HUES6 (cell line): ENCODE measurements around the gene RIPK1.
A peak's percentile ranks its signal among the peaks of the same experiment; 100 is the strongest.

Source experiments
- H3K27ac ChIP-seq: 2 replicates; pipeline ENCODE4 v1.7.0; 2013; ENCODE audit warnings: low read depth, mild to moderate bottlenecking, low read length, inconsistent platforms
- H3K27me3 ChIP-seq: 2 replicates; pipeline ENCODE4 v1.6.1; 2013; ENCODE audit warnings: low read length; ENCODE audit not compliant: control insufficient read depth, insufficient read depth
- H3K36me3 ChIP-seq: 2 replicates; pipeline ENCODE4 v1.6.1; 2013; ENCODE audit warnings: low read length; ENCODE audit not compliant: control insufficient read depth, insufficient read depth
- H3K4me1 ChIP-seq: 2 replicates; pipeline ENCODE4 v1.6.1; 2013; ENCODE audit warnings: low read length; ENCODE audit not compliant: control insufficient read depth, insufficient read depth
- H3K4me3 ChIP-seq: 2 replicates; pipeline ENCODE4 v1.5.1; 2013; ENCODE audit warnings: low read depth, low read length
- H3K9ac ChIP-seq: one replicate; pipeline ENCODE4 v1.6.1; 2013; ENCODE audit warnings: mild to moderate bottlenecking, low read length
- H3K9me3 ChIP-seq: 2 replicates; pipeline ENCODE4 v1.6.1; 2013; ENCODE audit warnings: low read depth, low read length; ENCODE audit not compliant: control insufficient read depth, insufficient read depth

Gene RIPK1

GRCh38 chr6:3086282-3086946 is 18.1 kb downstream of the RIPK1 start:
- Histone ChIP-seq H3K27ac (no peak overlapping the region), H3K9ac (no peak overlapping the region), H3K9me3 (peaks cover 86% of the 10 kb centered on the region), H3K36me3 (peaks cover 90% of the 10 kb centered on the region), H3K4me1 (no peaks in the 10 kb centered on the region), H3K27me3 (no peaks in the 10 kb centered on the region), H3K4me3 (no peak overlapping the region)

GRCh38 chr6:3088446-3088845 is 20.2 kb downstream of the RIPK1 start:
- H3K4me1 ChIP-seq: no peaks in the 10 kb centered on the region
- H3K9me3 ChIP-seq: peaks cover 69% of the 10 kb centered on the region
- H3K27ac ChIP-seq: no peak overlapping the region
- no peak overlapping the region for H3K9ac ChIP-seq
- peaks cover 72% of the 10 kb centered on the region for H3K36me3 ChIP-seq
- H3K27me3 ChIP-seq: no peaks in the 10 kb centered on the region
- H3K4me3 ChIP-seq: peak overlapping the region; percentile 28

- no peaks in the 10 kb centered on the region for H3K4me1 ChIP-seq
- peak overlapping the region; percentile 18; the same call in 1 of the 2 replicates for H3K4me3 ChIP-seq
- H3K36me3 ChIP-seq: peaks cover 69% of the 10 kb centered on the region
- no peak overlapping the region for H3K9ac ChIP-seq
- no peaks in the 10 kb centered on the region for H3K27me3 ChIP-seq
- no peak overlapping the region for H3K27ac ChIP-seq
- H3K9me3 ChIP-seq: peaks cover 66% of the 10 kb centered on the region
Measured at GRCh38 chr6:3088968-3089367, 20.7 kb downstream of the RIPK1 start.

- Histone ChIP-seq H3K9ac (no peak overlapping the region), H3K4me1 (no peaks in the 10 kb centered on the region), H3K36me3 (peaks cover 67% of the 10 kb centered on the region), H3K4me3 (peak overlapping the region; percentile 33), H3K27me3 (no peaks in the 10 kb centered on the region), H3K9me3 (peaks cover 64% of the 10 kb centered on the region), H3K27ac (no peak overlapping the region)
Measured at GRCh38 chr6:3090013-3090412, 21.7 kb downstream of the RIPK1 start.

- no peak overlapping the region for H3K27ac ChIP-seq
- peaks cover 46% of the 10 kb centered on the region for H3K9me3 ChIP-seq
- no peaks in the 10 kb centered on the region for H3K4me1 ChIP-seq
- H3K9ac ChIP-seq: no peak overlapping the region
- H3K36me3 ChIP-seq: peaks cover 56% of the 10 kb centered on the region
- H3K27me3 ChIP-seq: no peaks in the 10 kb centered on the region
- H3K4me3 ChIP-seq: no peak overlapping the region
Measured at GRCh38 chr6:3094815-3095214, 26.5 kb downstream of the RIPK1 start.

GRCh38 chr6:3102875-3103274 is 34.6 kb downstream of the RIPK1 start:
- no peak overlapping the region for H3K4me3 ChIP-seq
- no peaks in the 10 kb centered on the region for H3K4me1 ChIP-seq
- H3K27ac ChIP-seq: no peak overlapping the region
- H3K27me3 ChIP-seq: no peaks in the 10 kb centered on the region
- peaks cover 59% of the 10 kb centered on the region for H3K36me3 ChIP-seq
- H3K9me3 ChIP-seq: peaks cover 9% of the 10 kb centered on the region
- no peak overlapping the region for H3K9ac ChIP-seq

- Histone ChIP-seq H3K9me3 (no peaks in the 10 kb centered on the region), H3K36me3 (peaks cover 74% of the 10 kb centered on the region), H3K4me1 (no peaks in the 10 kb centered on the region), H3K27ac (no peak overlapping the region), H3K9ac (no peak overlapping the region), H3K27me3 (no peaks in the 10 kb centered on the region), H3K4me3 (no peak overlapping the region)
Measured at GRCh38 chr6:3108746-3109414, 40.6 kb downstream of the RIPK1 start.

GRCh38 chr6:3109761-3110160 is 41.5 kb downstream of the RIPK1 start:
- H3K27me3 ChIP-seq: no peaks in the 10 kb centered on the region
- H3K9ac ChIP-seq: no peak overlapping the region
- no peak overlapping the region for H3K4me3 ChIP-seq
- peaks cover 75% of the 10 kb centered on the region for H3K36me3 ChIP-seq
- no peaks in the 10 kb centered on the region for H3K4me1 ChIP-seq
- no peak overlapping the region for H3K27ac ChIP-seq
- no peaks in the 10 kb centered on the region for H3K9me3 ChIP-seq

- Histone ChIP-seq H3K27me3 (no peaks in the 10 kb centered on the region), H3K4me3 (no peak overlapping the region), H3K36me3 (peaks cover 43% of the 10 kb centered on the region), H3K9me3 (no peaks in the 10 kb centered on the region), H3K4me1 (peaks cover 9% of the 10 kb centered on the region), H3K9ac (no peak overlapping the region), H3K27ac (no peak overlapping the region)
Measured at GRCh38 chr6:3114377-3114776, 46.1 kb downstream of the RIPK1 start.

GRCh38 chr6:3117912-3118352 is 49.6 kb downstream of the RIPK1 start:
- peak overlapping the region; percentile 83; the same call in 1 of the 2 replicates for H3K27ac ChIP-seq
- peak overlapping the region; percentile 92 for H3K9ac ChIP-seq
- peaks cover 12% of the 10 kb centered on the region for H3K4me1 ChIP-seq

GRCh38 chr6:3118353-3119039 is 50.2 kb downstream of the RIPK1 start, which contains the start of gene BPHL:
Gene BPHL (plus strand): TSS chr6:3118711. CDS start chr6:3118741, 30 bp downstream.
- Histone ChIP-seq H3K4me3 (peak within 1 kb of the TSS; percentile 81), H3K27ac (peak within 1 kb of the TSS; percentile 83), H3K27me3 (no peaks in the 10 kb centered on the region), H3K9me3 (no peaks in the 10 kb centered on the region), H3K9ac (peak within 1 kb of the TSS; percentile 92), H3K36me3 (peaks cover 11% of the 10 kb centered on the region; the same call in 1 of the 2 replicates), H3K4me1 (peaks cover 12% of the 10 kb centered on the region)

More at GRCh38 chr6:3117912-3118352, 49.6 kb downstream of the RIPK1 start:
- H3K27me3 ChIP-seq: no peaks in the 10 kb centered on the region
- H3K4me3 ChIP-seq: peak overlapping the region; percentile 81
- peaks cover 16% of the 10 kb centered on the region for H3K36me3 ChIP-seq
- no peaks in the 10 kb centered on the region for H3K9me3 ChIP-seq
